GM23338 (cell line): ENCODE data around the gene PRPH2. TPM values are rescaled to one million over a fixed set of nuclear protein-coding genes. Genes with fewer than 3 reads are reported as not detected.

ENCODE experiments used
- ATAC-seq: fragments of 200-7000 bp; cut with Tn5 transposase; 3 replicates; pipeline ENCODE4 v1.9.1; 2020
- DNase-seq: peaks from one replicate; pipeline ENCODE4 v3.0.0-alpha.2; 2015; ENCODE audit warnings: low spot score
- H2AFZ ChIP-seq: fragments of 200-600 bp; sonication (generic); 2 replicates; pipeline ENCODE4 v1.8.0; 2016; ENCODE audit warnings: antibody characterized with exemption, mild to moderate bottlenecking, moderate library complexity
- H3F3A ChIP-seq: fragments of 200-600 bp; sonication (generic); replicated peaks from 2 replicates; pipeline ENCODE4 v1.8.0; 2017; ENCODE audit warnings: antibody characterized with exemption, mixed run types, low read depth
- H3K27ac ChIP-seq: fragments of 200-600 bp; sonication (generic); 2 replicates; pipeline ENCODE4 v1.6.1; 2016; ENCODE audit warnings: low read depth
- H3K27me3 ChIP-seq: fragments of 200-600 bp; sonication (generic); 2 replicates; pipeline ENCODE4 v1.8.0; 2016; ENCODE audit warnings: mild to moderate bottlenecking, mixed run types, moderate library complexity; ENCODE audit not compliant: insufficient read depth
- H3K36me3 ChIP-seq: fragments of 200-600 bp; sonication (generic); 2 replicates; pipeline ENCODE4 v1.8.0; 2016; ENCODE audit warnings: mild to moderate bottlenecking; ENCODE audit not compliant: insufficient read depth
- H3K4me1 ChIP-seq: fragments of 200-600 bp; sonication (generic); 2 replicates; pipeline ENCODE4 v1.8.0; 2016; ENCODE audit warnings: mild to moderate bottlenecking, moderate library complexity; ENCODE audit not compliant: insufficient read depth
- H3K4me2 ChIP-seq: fragments of 200-600 bp; sonication (generic); 2 replicates; pipeline ENCODE4 v1.7.1; 2017; ENCODE audit warnings: mixed run types
- H3K4me3 ChIP-seq: fragments of 200-600 bp; sonication (generic); 2 replicates; pipeline ENCODE4 v1.6.1; 2016; ENCODE audit warnings: mixed run types
- H3K79me2 ChIP-seq: fragments of 200-600 bp; sonication (generic); replicated peaks from 2 replicates; pipeline ENCODE4 v1.8.0; 2017; ENCODE audit warnings: mild to moderate bottlenecking; ENCODE audit not compliant: insufficient read depth
- H3K9me2 ChIP-seq: fragments of 200-600 bp; sonication (generic); 2 replicates; pipeline ENCODE4 v1.8.0; 2017; ENCODE audit not compliant: insufficient read depth
- H4K20me1 ChIP-seq: fragments of 200-600 bp; sonication (generic); replicated peaks from 2 replicates; pipeline ENCODE4 v1.8.0; 2017; ENCODE audit warnings: mild to moderate bottlenecking; ENCODE audit not compliant: insufficient read depth
- H3K27ac Mint-ChIP-seq: 2 replicates; pipeline ENCODE4 v1.8.0; 2020; ENCODE audit warnings: inconsistent platforms, mild to moderate bottlenecking, moderate library complexity, mixed read lengths
- H3K27me3 Mint-ChIP-seq: 3 replicates; pipeline ENCODE4 v1.8.0; 2022; ENCODE audit warnings: low read depth, mild to moderate bottlenecking, moderate library complexity, mixed read lengths, inconsistent platforms; ENCODE audit not compliant: insufficient read depth, poor library complexity
- H3K36me3 Mint-ChIP-seq: 3 replicates; pipeline ENCODE4 v1.8.0; 2021; ENCODE audit warnings: low read depth, mild to moderate bottlenecking, inconsistent platforms, moderate library complexity, mixed read lengths
- H3K4me1 Mint-ChIP-seq: 3 replicates; pipeline ENCODE4 v1.8.0; 2020; ENCODE audit warnings: mild to moderate bottlenecking, inconsistent platforms, mixed read lengths
- H3K4me3 Mint-ChIP-seq: 3 replicates; pipeline ENCODE4 v1.8.0; 2021; ENCODE audit warnings: moderate library complexity, mild to moderate bottlenecking, inconsistent platforms, mixed read lengths
- H3K9me3 Mint-ChIP-seq: 3 replicates; pipeline ENCODE4 v1.8.0; 2020; ENCODE audit warnings: moderate library complexity, mild to moderate bottlenecking, inconsistent platforms, mixed read lengths
- CREB1 ChIP-seq: fragments of 250-450 bp; sonication (Bioruptor Pico); IDR thresholded peaks from 2 replicates; pipeline ENCODE4 v1.5.0; 2020; ENCODE audit warnings: low read depth, mild to moderate bottlenecking, moderate library complexity
- CTCF ChIP-seq, 2 experiments: fragments of 200-600 bp in 1 of 2; sonication (generic) in 1 of 2; conservative IDR thresholded peaks; 2 replicates each; pipeline versions ENCODE4 v1.5.1 to v1.6.1; 2016 to 2017; ENCODE audit warnings: antibody characterized with exemption in 2 of 2, low read depth in 2 of 2, mild to moderate bottlenecking in 2 of 2, moderate library complexity in 1 of 2
- POLR2AphosphoS5 ChIP-seq: IDR thresholded peaks from 2 replicates; pipeline ENCODE4 v1.6.1; 2016; ENCODE audit warnings: antibody characterized with exemption, low read depth
- REST ChIP-seq: IDR thresholded peaks from one replicate; pipeline ENCODE4 v1.6.1; 2018; ENCODE audit warnings: antibody characterized with exemption; ENCODE audit not compliant: unreplicated experiment
- ZNF331 ChIP-seq: fragments of 250-450 bp; sonication (Bioruptor Pico); IDR thresholded peaks from 2 replicates; pipeline ENCODE4 v1.5.0; 2020; ENCODE audit warnings: low read depth, mild to moderate bottlenecking, moderate library complexity
- polyA plus RNA-seq: library from polyadenylated mRNA; unstranded; fragments of >200 nt; fragmentation: Nextera tagmentation; extraction: Ambion mirVana; gene quantifications from 2 replicates; pipeline ENCODE4 v1.2.1, GENCODE V29; 2016
- total RNA-seq: library from RNA; depleted of rRNA; stranded (reverse); fragments of >200 nt; shearing (Covaris generic); gene quantifications from 2 replicates; pipeline ENCODE4 v1.2.3, GENCODE V29; 2014

PRPH2 gene
- total and polyA plus RNA-seq, 2 experiments from 2014 or later, result 0.50 to 0.52 TPM

GRCh38 chr6:42751055-42751454, 28.7 kb upstream of the PRPH2 start (continued):
- TF ChIP-seq CTCF (conservative IDR thresholded peaks at IDR 0.05; ENCODE audit: low read depth in 2 of 2) (no peak), CREB1 (CRISPR knock-in tag) (no peak), ZNF331 (CRISPR knock-in tag) (no peak), POLR2AphosphoS5 (no peak)

- H3K4me2 ChIP-seq, result peak overlapping the region; percentile 87
- no peak for ATAC-seq
- Mint-ChIP-seq H3K4me3 (peak overlapping the region; percentile 96), H3K4me1 (peaks cover 23% of the 10 kb centered on the region), H3K27me3 (peaks cover 8% of the 10 kb centered on the region), H3K27ac (no peak overlapping the region), H3K9me3 (no peaks in the 10 kb centered on the region; the same call in 2 of the 3 replicates), H3K36me3 (peaks cover 12% of the 10 kb centered on the region)
- no peaks in the 10 kb centered on the region; the same call in 1 of the 2 replicates for H3K4me1 ChIP-seq
- peaks cover 7% of the 10 kb centered on the region for H3F3A ChIP-seq
- DNase-seq, result no peak
- H3K36me3 ChIP-seq, result no peaks in the 10 kb centered on the region
- H4K20me1 ChIP-seq, result peaks cover 11% of the 10 kb centered on the region; the same call in 1 of the 2 replicates
- H3K4me3 ChIP-seq, result peak overlapping the region; percentile 69; the same call in 1 of the 2 replicates
- peaks cover 45% of the 10 kb centered on the region for H3K79me2 ChIP-seq
- no peaks in the 10 kb centered on the region for H3K9me2 ChIP-seq
- no peaks in the 10 kb centered on the region for H3K27me3 ChIP-seq
- TF ChIP-seq POLR2AphosphoS5, result no peak
- TF ChIP-seq REST, result no peak
- no peak for TF ChIP-seq CTCF (conservative IDR thresholded peaks at IDR 0.05; ENCODE audit: low read depth in 2 of 2)
- no peak overlapping the region for H2AFZ ChIP-seq
- 0 out of 2 replicates have a peak overlapping the region, but pooled peaks have one; percentile 98 for H3K27ac ChIP-seq
Observed at GRCh38 chr6:42748203-42748898, 26.0 kb upstream of the PRPH2 start.
